Heart left ventricle (tissue), 16 donors: ENCODE results near the gene STARD7. TPM values are rescaled to one million over a fixed set of nuclear protein-coding genes. Genes with fewer than 3 reads are reported as not detected.
"Not testable (repeated sequence)": the region's sequence is repeated elsewhere in the genome, so short reads cannot be mapped to it uniquely, and the experiment has no call there.

Experiments used
- ATAC-seq, 4 donors: fragments of 200-7000 bp; cut with Tn5 transposase; one replicate each; pipeline ENCODE4 v1.9.1; 2020 to 2022; ENCODE audit warnings: moderate library complexity in 4 of 4, mild to moderate bottlenecking in 3 of 4, moderate number of reproducible peaks in 1 of 4
- DNase-seq, 5 donors: peaks; one replicate each; pipeline ENCODE4 v3.0.0-alpha.2; 2020
- H3K27ac ChIP-seq, 12 donors: fragments of 200-600 bp; sonication (generic) in 4 of 12; one replicate each; pipeline versions ENCODE4 v1.5.0 to v1.8.0; 2016 to 2022; ENCODE audit warnings: mild to moderate bottlenecking in 2 of 12
- H3K27me3 ChIP-seq, 9 donors: fragments of 200-600 bp; sonication (generic) in 2 of 9; one replicate each; pipeline versions ENCODE4 v1.5.1 to v1.8.0; 2016 to 2022; ENCODE audit warnings: mild to moderate bottlenecking in 3 of 9
- H3K36me3 ChIP-seq, 9 donors: fragments of 200-600 bp; sonication (generic) in 2 of 9; one replicate each; pipeline versions ENCODE4 v1.5.0 to v1.8.0; 2018 to 2022; ENCODE audit warnings: mild to moderate bottlenecking in 2 of 9
- H3K4me1 ChIP-seq, 12 donors: fragments of 200-600 bp; sonication (generic) in 4 of 12; one replicate each; pipeline versions ENCODE4 v1.5.0 to v1.8.0; 2016 to 2022; ENCODE audit warnings: mild to moderate bottlenecking in 3 of 12
- H3K4me3 ChIP-seq, 12 donors: fragments of 200-600 bp; sonication (generic) in 4 of 12; one replicate each; pipeline versions ENCODE4 v1.5.0 to v1.8.0; 2017 to 2022; ENCODE audit warnings: mild to moderate bottlenecking in 9 of 12, moderate library complexity in 4 of 12
- H3K9me3 ChIP-seq, 12 donors: fragments of 200-600 bp; sonication (generic) in 4 of 12; one replicate each; pipeline versions ENCODE4 v1.5.0 to v1.8.0; 2016 to 2022; ENCODE audit warnings: mild to moderate bottlenecking in 1 of 12
- POLR2A ChIP-seq, 2 donors: fragments of 450-650 bp; IDR thresholded peaks; one replicate each; pipeline ENCODE4 v1.6.1; 2017; ENCODE audit warnings: antibody characterized with exemption in 2 of 2, mild to moderate bottlenecking in 2 of 2, moderate library complexity in 2 of 2
- WGBS, 4 donors: extraction: QIAGEN DNeasy Blood & Tissue Kit in 2 of 4; methylation state at CpG; one replicate each; pipeline versions ENCODE4 v1.1.5 to v1.1.7; 2013 to 2018; 5-methylcytosine and 5-hydroxymethylcytosine counted together
- intact Hi-C, 10 donors: fragments of 100-400 bp; cut with DNase I; formaldehyde crosslinking; loops; one replicate each; pipeline versions ENCODE4 v1.11.1 to v1.14.2; 2022
- long read RNA-seq, 3 donors: library from polyadenylated mRNA; unstranded; transcript quantifications; one replicate each; pipeline ENCODE4 v2.0.0, GENCODE V29; 2020 to 2021
- polyA plus RNA-seq, 2 donors: library from polyadenylated mRNA; stranded (reverse); fragments of 200-250 nt; gene quantifications; one replicate each; pipeline ENCODE4 v1.2.3, GENCODE V29; 2013
- total RNA-seq, 9 donors: library from RNA; depleted of rRNA in 2 of 9; stranded (reverse); fragments of >200 nt in 2 of 9; fragmentation: NEBNext Ultra II Directional in 3 of 9; extraction: Animal tissue kit (Norgen Biotek cat#: 25700) in 3 of 9; gene quantifications; one replicate each; pipeline versions ENCODE4 v1.1.0 to v1.2.4, GENCODE V29; 2016 to 2023
- TF ChIP-seq, protein P1 (sequence below), 12 donors: fragments of 200-600 bp; sonication (generic) in 4 of 12; IDR thresholded peaks; one replicate each; pipeline versions ENCODE4 v1.5.0 to v1.8.0; 2018 to 2022; ENCODE audit warnings: antibody characterized with exemption in 12 of 12, mild to moderate bottlenecking in 5 of 12
- donor health status: ischemic (EF 13 %, LVEDD 7.1; RV severe dilation, severe dysfunction).
- donor health status: healthy with polysubstance abuse.
- donor health status: DM: no; HTN: yes; CAD: no.
- donor health status: DM: no; HTN: no; CAD: no.
- donor health status: ischemic (EF 25% LVEDD 6.9; RV normal size, moderate dysfunction).
- donor health status: ischemic (EF 25% LVEDD 5.7; RV mildly dilated, moderate dysfunction).
- donor health status: healthy.
- donor health status: DM: yes; HTN: yes; CAD: no.
- donor health status: ischemic (EF 35%, LVEDD 5.7; RV mildly dilated, moderate dysfunction).
- donor health status: nonischemic (EF 11% LVEDD 7.7; RV severe dilation, severe dysfunction).
- donor health status: DM: yes; HTN: yes; CAD: no.
- donor health status: PGD.
- donor health status: ischemic (EF 29% LVEDD 5.4; RV normal size, mild dysfunction).
- donor health status: nonischemic (EF 23%, LVEDD 6.1; RV moderate dilation, normal function).

Gene STARD7, protein sequence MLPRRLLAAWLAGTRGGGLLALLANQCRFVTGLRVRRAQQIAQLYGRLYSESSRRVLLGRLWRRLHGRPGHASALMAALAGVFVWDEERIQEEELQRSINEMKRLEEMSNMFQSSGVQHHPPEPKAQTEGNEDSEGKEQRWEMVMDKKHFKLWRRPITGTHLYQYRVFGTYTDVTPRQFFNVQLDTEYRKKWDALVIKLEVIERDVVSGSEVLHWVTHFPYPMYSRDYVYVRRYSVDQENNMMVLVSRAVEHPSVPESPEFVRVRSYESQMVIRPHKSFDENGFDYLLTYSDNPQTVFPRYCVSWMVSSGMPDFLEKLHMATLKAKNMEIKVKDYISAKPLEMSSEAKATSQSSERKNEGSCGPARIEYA
- 100 to 1,000 TPM; 148 to 526 (median 188) TPM for total RNA-seq
- polyA plus RNA-seq, result 100 to 1,000 TPM in 1 of 2 donors, 10 to 100 TPM in 1; 58.3 to 520 TPM
- long read RNA-seq, donor 1, transcript STARD7-201 (8 exons, 3,368 nt), result major isoform, 366 of 404 reads
- long read RNA-seq, donor 1, partial matches to known transcripts, result 14 of 404 reads
- long read RNA-seq, donor 1, other reads (novel, unspliced or antisense), result 22 of 404 reads
- long read RNA-seq, donor 2, transcript STARD7-201 (8 exons, 3,368 nt), result major isoform, 1,581 of 1,847 reads
- long read RNA-seq, donor 2, partial matches to known transcripts, result 93 of 1,847 reads
- long read RNA-seq, donor 2, other reads (novel, unspliced or antisense), result 169 of 1,847 reads
- long read RNA-seq, donor 3, transcript STARD7-201 (8 exons, 3,368 nt), result major isoform, 596 of 631 reads
- long read RNA-seq, donor 3, partial matches to known transcripts, result 10 of 631 reads
- long read RNA-seq, donor 3, other reads (novel, unspliced or antisense), result 25 of 631 reads

DNA sequence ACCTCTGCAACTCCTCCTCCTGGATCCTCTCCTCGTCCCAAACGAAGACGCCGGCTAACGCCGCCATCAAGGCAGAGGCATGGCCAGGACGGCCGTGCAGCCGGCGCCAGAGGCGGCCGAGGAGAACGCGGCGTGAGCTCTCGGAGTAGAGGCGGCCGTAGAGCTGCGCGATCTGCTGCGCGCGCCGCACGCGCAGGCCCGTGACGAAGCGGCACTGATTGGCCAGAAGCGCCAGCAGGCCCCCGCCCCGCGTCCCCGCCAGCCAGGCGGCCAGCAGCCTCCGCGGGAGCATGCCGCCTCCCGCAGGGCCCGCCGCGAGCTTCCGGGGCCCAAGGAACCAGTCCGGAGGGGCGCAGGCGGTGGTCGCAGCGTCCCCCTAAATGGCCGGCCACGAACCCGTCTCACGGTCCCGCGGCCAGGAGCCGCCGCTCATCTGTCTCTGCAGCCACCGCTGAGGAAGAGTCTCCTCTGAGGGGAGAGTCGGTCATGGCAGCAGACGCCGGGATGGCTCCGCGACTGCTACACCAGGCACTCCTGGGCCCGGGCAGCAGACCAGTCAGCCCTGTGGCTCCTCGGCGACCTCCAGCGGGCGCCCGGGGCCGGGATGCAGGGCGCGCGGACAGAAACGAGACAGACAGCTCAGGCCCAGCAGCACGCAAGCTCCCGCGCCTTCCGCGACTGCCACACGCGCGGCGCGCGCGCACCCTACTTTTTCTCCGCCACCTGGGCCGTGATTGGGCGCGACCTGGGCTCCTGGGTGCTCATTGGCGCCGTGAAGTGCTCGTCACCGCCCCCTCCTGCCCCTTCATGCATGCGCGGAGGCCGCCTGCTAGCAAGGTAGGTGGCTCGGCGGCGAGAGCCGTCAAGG is at the start of gene STARD7:
STARD7 (minus strand) TSS at position 685 of the 868 bp plus-strand sequence; CDS start at position 292, 393 bp downstream.
- Histone ChIP-seq H3K4me1 (peaks cover 6 to 54% (median 49%) of the 10 kb centered on the region in 12 donors), H3K27ac (peak within 1 kb of the TSS; percentile 84 to 100 (median 97)), H3K4me3 (peak within 1 kb of the TSS; percentile 57 to 98 (median 84)), H3K27me3 (no peaks in the 10 kb centered on the region), H3K36me3 (peaks cover 0 to 2% (median 0%) of the 10 kb centered on the region in 9 donors), H3K9me3 (no peaks in the 10 kb centered on the region)
- peak; percentile 89 to 96 (median 96) for ATAC-seq
- TF ChIP-seq, protein P1, sequence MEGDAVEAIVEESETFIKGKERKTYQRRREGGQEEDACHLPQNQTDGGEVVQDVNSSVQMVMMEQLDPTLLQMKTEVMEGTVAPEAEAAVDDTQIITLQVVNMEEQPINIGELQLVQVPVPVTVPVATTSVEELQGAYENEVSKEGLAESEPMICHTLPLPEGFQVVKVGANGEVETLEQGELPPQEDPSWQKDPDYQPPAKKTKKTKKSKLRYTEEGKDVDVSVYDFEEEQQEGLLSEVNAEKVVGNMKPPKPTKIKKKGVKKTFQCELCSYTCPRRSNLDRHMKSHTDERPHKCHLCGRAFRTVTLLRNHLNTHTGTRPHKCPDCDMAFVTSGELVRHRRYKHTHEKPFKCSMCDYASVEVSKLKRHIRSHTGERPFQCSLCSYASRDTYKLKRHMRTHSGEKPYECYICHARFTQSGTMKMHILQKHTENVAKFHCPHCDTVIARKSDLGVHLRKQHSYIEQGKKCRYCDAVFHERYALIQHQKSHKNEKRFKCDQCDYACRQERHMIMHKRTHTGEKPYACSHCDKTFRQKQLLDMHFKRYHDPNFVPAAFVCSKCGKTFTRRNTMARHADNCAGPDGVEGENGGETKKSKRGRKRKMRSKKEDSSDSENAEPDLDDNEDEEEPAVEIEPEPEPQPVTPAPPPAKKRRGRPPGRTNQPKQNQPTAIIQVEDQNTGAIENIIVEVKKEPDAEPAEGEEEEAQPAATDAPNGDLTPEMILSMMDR (IDR thresholded peaks at IDR 0.05), result peak in 8 of 12 donors; percentile 3 to 45 (median 26)
- TF ChIP-seq POLR2A (IDR thresholded peaks at IDR 0.05), result peak; percentile 86 to 99
- DNase-seq, result peak; percentile 99
- intact Hi-C loops, result loop anchor here in 9 of 10 donors (1.0 to 10.0 kb wide), 8 partner anchors 44 to 326 kb away; partner anchors contain the start of genes ARID5A (in 1 of the 9), DUSP2 (in 1 of the 9) and TMEM127 (in 1 of the 9)
- WGBS, 4 donors, result 0% methylated on average over 31 to 100 of the region's 100 CpGs

DNA sequence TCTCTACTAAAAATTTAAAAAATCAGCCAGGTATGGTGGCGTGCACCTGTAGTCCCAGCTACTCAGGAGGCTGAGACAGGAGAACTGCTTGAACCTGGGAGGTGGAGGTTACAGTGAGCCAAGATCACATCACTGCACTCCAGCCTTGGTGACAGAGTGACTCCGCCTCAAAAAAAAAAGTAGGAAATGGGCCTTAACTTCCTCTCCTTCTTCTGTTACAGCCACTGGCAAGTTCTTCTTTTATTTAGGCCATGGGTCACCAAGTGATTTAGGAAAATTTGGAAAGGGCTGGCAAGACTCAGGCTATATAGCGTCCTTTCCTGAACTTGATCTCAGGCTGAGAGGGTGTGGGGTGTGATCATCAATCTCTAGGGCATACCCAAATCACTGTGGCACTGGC is 49.1 kb upstream of the STARD7 start:
- Histone ChIP-seq H3K27ac (peak overlapping the region; percentile 62 to 96 (median 92)), H3K36me3 (peaks cover 0 to 64% (median 55%) of the 10 kb centered on the region in 9 donors), H3K4me1 (peaks cover 37 to 100% (median 93%) of the 10 kb centered on the region in 12 donors)
- WGBS, 4 donors, result 78 to 87% (median 79%) methylated on average over 3 of the region's 3 CpGs
- not testable (repeated sequence) for H3K27me3 ChIP-seq, H3K4me3 ChIP-seq, ATAC-seq, DNase-seq, H3K9me3 ChIP-seq
- intact Hi-C loops, result loop anchor here in 1 of 10 donors (2.0 kb wide), 1 partner anchor 49 kb away; the partner anchor contains the start of gene STARD7

DNA sequence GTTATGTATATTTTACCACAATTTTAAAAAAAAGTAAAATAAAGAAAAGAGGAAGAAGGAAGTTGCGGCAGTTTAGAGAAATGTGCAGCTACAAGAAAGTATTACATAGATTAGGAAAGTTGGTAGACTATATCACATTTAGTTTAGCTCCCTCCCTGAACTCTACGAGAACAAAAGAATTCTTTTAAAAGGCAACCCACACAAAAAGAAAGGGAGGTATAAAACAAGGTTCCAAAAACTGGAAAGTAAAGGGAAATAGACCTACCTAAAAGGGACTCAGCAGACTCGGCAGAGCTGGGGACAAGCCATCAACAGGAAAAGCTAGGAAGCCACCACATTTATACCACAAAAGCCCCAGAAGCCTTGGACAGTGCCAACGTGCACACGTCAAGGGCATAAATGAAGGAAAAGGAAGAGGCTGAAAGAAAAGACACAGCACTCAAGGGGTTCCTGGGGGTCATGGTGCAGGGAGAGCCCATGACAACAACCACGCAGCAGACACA is 48.0 kb upstream of the STARD7 start:
- ATAC-seq (no peak), DNase-seq (no peak)
- 56 to 65% (median 60%) methylated on average over 6 of the region's 6 CpGs for WGBS, 4 donors
- Histone ChIP-seq H3K4me3 (peak overlapping the region in 1 of 12 donors; percentile 19), H3K36me3 (peaks cover 0 to 64% (median 57%) of the 10 kb centered on the region in 9 donors), H3K9me3 (no peaks in the 10 kb centered on the region), H3K4me1 (peaks cover 37 to 100% (median 92%) of the 10 kb centered on the region in 12 donors), H3K27ac (peak overlapping the region; percentile 62 to 96 (median 92)), H3K27me3 (no peaks in the 10 kb centered on the region)
- TF ChIP-seq POLR2A (IDR thresholded peaks at IDR 0.05), result no peak
- TF ChIP-seq, protein P1 (IDR thresholded peaks at IDR 0.05), result no peak
- intact Hi-C loops, result no loop called here
